ENCODE results near the gene ACRBP. TPM values are rescaled to one million over a fixed set of nuclear protein-coding genes. Genes with fewer than 3 reads are reported as not detected.
A peak's percentile ranks its signal among the peaks of the same experiment; 100 is the strongest.

Gene ACRBP
- total RNA-seq, 1 donor from 2014 or later: 0.54 TPM

DNA sequence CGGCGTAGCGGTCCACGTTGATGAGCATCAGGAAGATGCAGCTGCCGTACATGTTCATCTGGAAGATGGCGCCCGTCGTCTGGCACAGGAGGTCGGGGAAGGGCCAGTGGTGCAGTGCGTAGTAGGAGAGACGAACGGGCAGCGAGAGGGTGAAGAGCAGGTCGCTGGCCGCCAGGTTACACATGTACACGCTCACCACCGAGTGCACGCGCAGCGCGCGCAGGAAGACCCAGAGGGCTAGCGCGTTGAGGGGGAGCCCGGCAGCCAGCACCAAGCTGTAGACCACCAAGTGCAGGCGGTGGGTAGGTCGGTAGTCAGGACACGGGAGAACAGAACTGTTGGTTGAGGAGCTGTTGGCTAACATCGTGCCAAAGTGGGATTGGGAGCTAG is 26.4 kb downstream of the ACRBP start:
- Histone ChIP-seq H3K9ac (ENCODE audit: low read length) (no peak overlapping the region), H3K36me3 (ENCODE audit: insufficient read depth, low read length) (no peaks in the 10 kb centered on the region), H3K4me1 (ENCODE audit: insufficient read depth, low read length) (no peaks in the 10 kb centered on the region), H4K20me1 (ENCODE audit: insufficient read depth, low read length) (no peaks in the 10 kb centered on the region), H2AFZ (ENCODE audit: low read depth, low read length) (peak overlapping the region; percentile 96), H3K4me2 (ENCODE audit: low read length) (peak overlapping the region; percentile 71), H3K9me3 (ENCODE audit: insufficient read depth, low read depth, low read length) (no peaks in the 10 kb centered on the region), H3K4me3 (ENCODE audit: insufficient read depth, low read depth, low read length) (no peak overlapping the region), H3K27me3 (ENCODE audit: insufficient read depth, low read length) (no peaks in the 10 kb centered on the region), H3K79me2 (ENCODE audit: insufficient read depth, low read length) (no peaks in the 10 kb centered on the region), H3K27ac (ENCODE audit: low read depth, low read length) (no peak overlapping the region)
- Mint-ChIP-seq H3K4me3 (ENCODE audit: unreplicated experiment) (peak overlapping the region; percentile 5), H3K27ac (ENCODE audit: unreplicated experiment) (no peak overlapping the region), H3K36me3 (ENCODE audit: low read depth, unreplicated experiment) (no peaks in the 10 kb centered on the region), H3K9me3 (ENCODE audit: unreplicated experiment) (no peaks in the 10 kb centered on the region), H3K4me1 (ENCODE audit: low read depth, unreplicated experiment) (peaks cover 1% of the 10 kb centered on the region), H3K27me3 (ENCODE audit: low read depth, unreplicated experiment) (peaks cover 10% of the 10 kb centered on the region)
- TF ChIP-seq, protein P1, sequence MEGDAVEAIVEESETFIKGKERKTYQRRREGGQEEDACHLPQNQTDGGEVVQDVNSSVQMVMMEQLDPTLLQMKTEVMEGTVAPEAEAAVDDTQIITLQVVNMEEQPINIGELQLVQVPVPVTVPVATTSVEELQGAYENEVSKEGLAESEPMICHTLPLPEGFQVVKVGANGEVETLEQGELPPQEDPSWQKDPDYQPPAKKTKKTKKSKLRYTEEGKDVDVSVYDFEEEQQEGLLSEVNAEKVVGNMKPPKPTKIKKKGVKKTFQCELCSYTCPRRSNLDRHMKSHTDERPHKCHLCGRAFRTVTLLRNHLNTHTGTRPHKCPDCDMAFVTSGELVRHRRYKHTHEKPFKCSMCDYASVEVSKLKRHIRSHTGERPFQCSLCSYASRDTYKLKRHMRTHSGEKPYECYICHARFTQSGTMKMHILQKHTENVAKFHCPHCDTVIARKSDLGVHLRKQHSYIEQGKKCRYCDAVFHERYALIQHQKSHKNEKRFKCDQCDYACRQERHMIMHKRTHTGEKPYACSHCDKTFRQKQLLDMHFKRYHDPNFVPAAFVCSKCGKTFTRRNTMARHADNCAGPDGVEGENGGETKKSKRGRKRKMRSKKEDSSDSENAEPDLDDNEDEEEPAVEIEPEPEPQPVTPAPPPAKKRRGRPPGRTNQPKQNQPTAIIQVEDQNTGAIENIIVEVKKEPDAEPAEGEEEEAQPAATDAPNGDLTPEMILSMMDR (IDR thresholded peaks at IDR 0.05; ENCODE audit: insufficient read depth, low read depth, low read length): no peak
- TF ChIP-seq EZH2 (IDR thresholded peaks at IDR 0.05; ENCODE audit: insufficient read depth, low read length): peak; percentile 15
- no peak for DNase-seq (ENCODE audit: low read depth)
- no peak for FAIRE-seq

DNA sequence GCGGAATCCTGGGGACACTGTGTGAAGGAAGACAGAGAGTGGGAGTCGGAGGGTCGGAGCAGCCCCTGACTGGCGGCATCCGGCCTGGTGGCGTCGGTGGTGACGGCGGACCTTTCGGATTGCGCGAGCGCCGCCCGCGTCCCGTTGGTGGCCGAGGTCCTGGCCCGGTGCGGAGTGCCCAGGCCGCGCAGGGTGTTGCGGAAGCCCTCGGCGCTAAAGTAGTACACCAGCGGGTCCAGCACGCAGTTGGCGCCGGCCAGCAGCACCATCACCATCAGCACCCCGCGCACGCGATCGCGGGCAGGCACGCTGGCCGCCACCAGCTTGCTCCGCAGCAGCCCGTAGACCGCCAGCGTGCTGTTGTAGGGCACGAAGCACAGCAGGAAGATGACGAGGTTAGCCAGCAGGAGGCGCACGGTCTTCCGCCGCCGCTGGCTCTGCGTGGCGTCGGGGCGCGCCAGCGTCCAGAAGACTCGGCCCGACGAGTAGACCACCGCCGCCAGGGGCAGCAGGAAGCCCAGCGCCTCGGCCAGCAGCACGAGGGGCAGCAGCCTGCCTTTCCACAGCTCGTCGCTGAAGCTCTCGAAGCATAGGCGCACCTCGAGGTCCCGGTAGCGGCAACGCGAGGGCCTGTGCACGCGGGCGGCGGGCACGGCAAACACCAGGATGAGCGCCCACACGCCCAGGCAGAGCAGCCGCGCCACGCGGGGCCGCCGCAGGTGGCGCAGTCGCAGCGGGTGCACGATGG is 26.9 kb downstream of the ACRBP start:
- no peak overlapping the region for H3K9ac ChIP-seq (ENCODE audit: low read length)
- H3K27me3 ChIP-seq (ENCODE audit: insufficient read depth, low read length): no peaks in the 10 kb centered on the region
- no peaks in the 10 kb centered on the region for H3K4me1 ChIP-seq (ENCODE audit: insufficient read depth, low read length)
- no peaks in the 10 kb centered on the region for H4K20me1 ChIP-seq (ENCODE audit: insufficient read depth, low read length)
- peak overlapping the region; percentile 96 for H2AFZ ChIP-seq (ENCODE audit: low read depth, low read length)
- H3K4me2 ChIP-seq (ENCODE audit: low read length): peak overlapping the region; percentile 71
- H3K4me1 Mint-ChIP-seq (ENCODE audit: low read depth, unreplicated experiment): peaks cover 1% of the 10 kb centered on the region
- H3K27ac ChIP-seq (ENCODE audit: low read depth, low read length): no peak overlapping the region
- no peak overlapping the region for H3K27ac Mint-ChIP-seq (ENCODE audit: unreplicated experiment)
- DNase-seq (ENCODE audit: low read depth) (peak; percentile 21), FAIRE-seq (no peak)
- no peaks in the 10 kb centered on the region for H3K79me2 ChIP-seq (ENCODE audit: insufficient read depth, low read length)
- H3K4me3 Mint-ChIP-seq (ENCODE audit: unreplicated experiment): no peak overlapping the region
- H3K27me3 Mint-ChIP-seq (ENCODE audit: low read depth, unreplicated experiment): peaks cover 10% of the 10 kb centered on the region
- no peaks in the 10 kb centered on the region for H3K9me3 Mint-ChIP-seq (ENCODE audit: unreplicated experiment)
- H3K4me3 ChIP-seq (ENCODE audit: insufficient read depth, low read depth, low read length): no peak overlapping the region
- H3K36me3 Mint-ChIP-seq (ENCODE audit: low read depth, unreplicated experiment): no peaks in the 10 kb centered on the region
- TF ChIP-seq, protein P1 (IDR thresholded peaks at IDR 0.05; ENCODE audit: insufficient read depth, low read depth, low read length): peak; percentile 36
- TF ChIP-seq EZH2 (IDR thresholded peaks at IDR 0.05; ENCODE audit: insufficient read depth, low read length): peak; percentile 25
- H3K36me3 ChIP-seq (ENCODE audit: insufficient read depth, low read length): no peaks in the 10 kb centered on the region
- H3K9me3 ChIP-seq (ENCODE audit: insufficient read depth, low read depth, low read length): no peaks in the 10 kb centered on the region
